HG03354 (cell line): Measurements from ENCODE around the gene PCDH10.

Source experiments
- ATAC-seq: cut with Tn5 transposase; IDR thresholded peaks from one replicate; pipeline ENCODE4 v1.9.1; 2021; ENCODE audit warnings: mild to moderate bottlenecking; ENCODE audit not compliant: unreplicated experiment, poor library complexity, severe bottlenecking

PCDH10 gene, protein sequence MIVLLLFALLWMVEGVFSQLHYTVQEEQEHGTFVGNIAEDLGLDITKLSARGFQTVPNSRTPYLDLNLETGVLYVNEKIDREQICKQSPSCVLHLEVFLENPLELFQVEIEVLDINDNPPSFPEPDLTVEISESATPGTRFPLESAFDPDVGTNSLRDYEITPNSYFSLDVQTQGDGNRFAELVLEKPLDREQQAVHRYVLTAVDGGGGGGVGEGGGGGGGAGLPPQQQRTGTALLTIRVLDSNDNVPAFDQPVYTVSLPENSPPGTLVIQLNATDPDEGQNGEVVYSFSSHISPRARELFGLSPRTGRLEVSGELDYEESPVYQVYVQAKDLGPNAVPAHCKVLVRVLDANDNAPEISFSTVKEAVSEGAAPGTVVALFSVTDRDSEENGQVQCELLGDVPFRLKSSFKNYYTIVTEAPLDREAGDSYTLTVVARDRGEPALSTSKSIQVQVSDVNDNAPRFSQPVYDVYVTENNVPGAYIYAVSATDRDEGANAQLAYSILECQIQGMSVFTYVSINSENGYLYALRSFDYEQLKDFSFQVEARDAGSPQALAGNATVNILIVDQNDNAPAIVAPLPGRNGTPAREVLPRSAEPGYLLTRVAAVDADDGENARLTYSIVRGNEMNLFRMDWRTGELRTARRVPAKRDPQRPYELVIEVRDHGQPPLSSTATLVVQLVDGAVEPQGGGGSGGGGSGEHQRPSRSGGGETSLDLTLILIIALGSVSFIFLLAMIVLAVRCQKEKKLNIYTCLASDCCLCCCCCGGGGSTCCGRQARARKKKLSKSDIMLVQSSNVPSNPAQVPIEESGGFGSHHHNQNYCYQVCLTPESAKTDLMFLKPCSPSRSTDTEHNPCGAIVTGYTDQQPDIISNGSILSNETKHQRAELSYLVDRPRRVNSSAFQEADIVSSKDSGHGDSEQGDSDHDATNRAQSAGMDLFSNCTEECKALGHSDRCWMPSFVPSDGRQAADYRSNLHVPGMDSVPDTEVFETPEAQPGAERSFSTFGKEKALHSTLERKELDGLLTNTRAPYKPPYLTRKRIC

GRCh38 chr4:133148690-133149363 is at the start of gene PCDH10:
Gene PCDH10, plus strand, starts transcription at chr4:133149294. Its CDS starts 847 bp downstream, at chr4:133150141.
- ATAC-seq: peak; percentile 75

- ATAC-seq: no peak
Observed at GRCh38 chr4:133102043-133102442, 47.1 kb upstream of the PCDH10 start.

DNA sequence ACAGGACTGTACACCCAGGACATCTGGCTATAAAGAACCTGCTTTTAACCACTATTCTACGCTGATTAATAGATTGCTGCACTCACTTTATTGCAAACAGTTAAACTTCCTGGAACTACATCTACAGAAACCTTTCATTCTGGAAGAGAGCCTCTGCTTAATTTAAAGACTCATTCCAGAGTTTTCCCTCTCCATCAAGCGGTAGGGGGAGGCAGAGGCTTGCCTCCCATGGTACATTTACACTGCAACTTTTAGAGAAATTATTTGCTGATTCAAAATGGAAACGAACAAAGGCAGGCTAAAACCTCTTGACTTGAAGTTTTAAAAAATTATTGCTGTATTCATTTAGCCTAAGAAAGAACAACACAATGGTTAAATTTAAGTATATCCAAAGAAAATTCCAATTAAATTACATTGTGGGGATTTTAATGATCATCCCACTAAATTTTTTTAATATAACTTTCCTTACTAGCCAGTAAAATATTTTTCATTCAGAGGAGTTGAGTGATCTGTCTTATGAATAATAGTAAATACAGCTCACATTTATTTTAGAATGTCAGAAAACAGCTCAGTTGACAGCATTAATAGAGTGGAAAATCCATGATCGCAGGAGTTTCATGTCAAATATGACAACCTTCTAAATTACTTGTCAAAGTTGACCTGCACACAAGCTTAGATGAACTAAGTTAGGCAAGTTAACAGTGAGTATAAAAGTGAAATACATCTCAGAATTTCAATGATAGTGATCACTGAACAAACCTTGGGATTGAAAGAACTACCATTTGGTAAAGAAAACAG is 46.3 kb upstream of the PCDH10 start:
- ATAC-seq: no peak

DNA sequence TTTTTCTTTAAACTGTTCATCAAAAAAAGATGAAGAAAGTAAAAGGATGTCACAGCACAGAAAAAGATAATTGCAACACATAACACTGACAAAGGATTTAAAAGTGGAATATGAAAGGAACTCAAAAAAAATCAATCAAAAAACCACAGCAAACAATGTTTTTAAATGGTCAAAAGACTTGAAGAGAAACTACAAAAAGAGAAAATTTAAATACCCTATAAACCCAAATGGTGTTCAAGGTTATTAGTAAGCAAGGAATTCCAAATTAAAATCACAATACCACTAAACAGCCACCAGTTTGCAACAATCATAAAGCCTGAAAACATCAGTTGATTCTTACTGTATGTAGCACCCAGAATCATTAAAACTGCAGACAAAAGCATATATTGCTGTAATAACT is 36.5 kb upstream of the PCDH10 start:
- ATAC-seq: no peak

- ATAC-seq: no peak
Observed at GRCh38 chr4:133124746-133125145, 24.3 kb upstream of the PCDH10 start.

- no peak for ATAC-seq
Observed at GRCh38 chr4:133127500-133127899, 21.6 kb upstream of the PCDH10 start.

DNA sequence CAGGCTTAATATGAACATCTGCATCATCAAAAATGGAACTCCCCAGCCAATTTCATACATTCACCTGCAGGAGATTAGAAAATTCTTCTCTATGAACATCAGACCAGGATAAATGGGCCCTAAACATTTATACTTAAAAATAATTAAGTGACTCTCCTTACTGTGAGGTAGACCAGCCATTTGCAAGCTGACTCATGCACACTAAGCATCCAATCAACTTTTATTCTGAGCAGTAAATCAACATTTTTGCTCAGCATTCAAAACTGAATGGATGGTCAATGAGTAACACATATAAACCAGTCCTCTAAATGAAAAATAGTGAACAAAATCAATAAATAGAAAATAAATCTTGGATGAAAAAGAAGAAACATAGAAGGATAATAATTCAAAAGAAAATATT is 19.9 kb upstream of the PCDH10 start:
- no peak for ATAC-seq

DNA sequence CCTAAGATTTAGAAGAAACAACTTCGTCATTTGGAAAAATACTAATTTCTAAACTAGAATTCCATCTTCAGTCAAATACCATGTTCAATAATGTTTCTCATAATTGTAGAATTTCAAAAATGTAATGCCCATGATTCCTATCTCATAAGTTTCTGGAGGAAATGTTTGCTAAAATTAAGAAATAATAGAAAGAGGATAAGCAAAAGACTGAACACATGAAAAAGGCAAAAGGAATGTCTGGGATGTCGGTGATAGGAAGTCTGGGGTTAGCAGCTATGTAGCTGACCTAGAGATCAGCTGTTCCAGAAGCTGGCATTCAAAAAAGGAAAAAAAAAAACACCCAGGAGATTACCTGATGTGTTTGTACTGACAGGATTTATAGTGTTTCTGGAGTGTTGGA is 18.9 kb upstream of the PCDH10 start:
- ATAC-seq: no peak

DNA sequence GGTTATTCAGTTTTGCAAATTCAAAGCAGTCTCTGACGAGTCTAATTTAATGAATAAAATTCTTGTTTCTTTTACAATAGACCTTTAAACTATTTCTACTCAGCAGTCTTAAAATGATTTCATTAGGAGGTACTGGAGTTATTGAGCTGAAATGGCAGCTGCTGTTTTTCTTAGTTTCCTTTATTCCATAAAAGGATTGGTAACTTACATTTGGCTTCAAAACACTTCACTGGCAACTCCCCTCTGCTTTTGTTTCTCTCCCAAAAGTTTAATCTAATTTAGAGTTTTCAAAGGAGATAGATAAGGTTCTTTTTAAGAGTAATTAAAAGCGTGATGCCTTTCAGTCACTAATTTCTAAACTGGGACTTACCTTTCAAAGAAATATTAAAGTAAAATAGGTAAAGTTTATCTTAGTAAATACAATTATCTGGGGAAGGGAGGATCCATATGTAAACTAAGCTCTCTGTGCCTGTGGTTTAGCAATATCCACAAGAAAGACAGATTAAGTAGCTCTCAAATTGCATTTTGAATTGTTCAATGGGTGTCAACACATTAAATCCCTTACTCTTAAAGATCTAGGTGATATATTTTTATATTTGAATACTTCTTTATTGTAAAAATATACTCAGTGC is 17.1 kb upstream of the PCDH10 start:
- ATAC-seq: no peak

DNA sequence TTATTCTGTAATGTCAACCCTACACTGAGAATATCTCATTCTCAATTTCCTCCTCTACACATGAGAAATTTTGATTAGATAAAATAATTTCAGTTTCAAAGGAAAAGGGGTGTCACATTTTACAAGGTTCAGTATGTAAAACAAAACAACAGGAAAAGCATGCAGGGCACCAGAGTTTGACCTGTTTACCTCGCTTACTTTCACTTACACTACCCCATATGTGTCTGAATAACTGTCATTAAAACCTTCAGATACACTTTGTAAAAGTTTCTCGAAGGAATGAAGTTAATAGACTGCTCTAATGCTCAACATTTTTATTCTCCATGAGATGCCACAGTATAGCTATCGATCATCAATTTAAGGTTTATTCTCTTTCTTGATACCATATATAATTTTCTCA is 12.3 kb upstream of the PCDH10 start:
- no peak for ATAC-seq

GRCh38 chr4:133137571-133137970 is 11.5 kb upstream of the PCDH10 start:
- ATAC-seq: no peak

- no peak for ATAC-seq
Observed at GRCh38 chr4:133143775-133144430, 5.2 kb upstream of the PCDH10 start.

GRCh38 chr4:133145241-133145640 is 3.9 kb upstream of the PCDH10 start:
- no peak for ATAC-seq

DNA sequence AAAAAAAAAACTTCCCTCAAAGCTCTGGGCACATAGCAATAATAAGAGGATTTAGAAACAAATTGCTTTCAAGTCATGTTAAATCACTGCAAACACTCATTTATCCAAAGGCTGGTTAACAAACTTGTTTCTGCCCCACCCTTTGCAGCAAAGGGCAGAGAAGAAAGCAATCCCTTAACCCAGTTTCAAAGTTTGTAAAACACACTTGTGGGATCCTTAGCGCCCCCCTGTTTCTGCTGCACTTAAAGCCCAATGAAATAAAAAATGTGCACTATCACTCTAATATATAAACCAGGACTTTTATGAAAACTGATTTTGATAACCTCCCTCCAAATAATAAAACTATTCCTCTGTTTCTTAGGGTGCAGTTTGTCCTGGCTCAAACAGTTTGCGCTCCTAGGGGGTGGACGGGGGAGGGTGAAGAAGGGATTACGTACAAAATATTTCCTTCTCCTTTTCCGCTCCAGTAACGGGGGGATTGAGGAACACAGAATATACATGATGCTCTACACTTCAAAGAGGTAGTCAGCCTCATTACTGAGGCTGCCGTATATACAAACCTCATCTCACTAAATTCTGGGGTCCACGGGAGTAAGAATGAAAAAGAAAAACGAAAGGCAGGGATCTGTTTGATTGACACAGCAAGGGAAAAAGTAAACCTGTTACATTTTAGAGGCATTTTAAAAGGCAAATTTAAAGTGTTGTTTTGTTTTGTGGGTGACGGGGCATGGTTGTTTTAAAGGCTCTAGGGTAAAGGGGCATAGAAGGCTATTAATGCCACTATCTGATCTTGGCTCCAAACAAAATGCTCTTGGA is 3.1 kb upstream of the PCDH10 start:
- ATAC-seq: no peak

GRCh38 chr4:133146574-133147241 is 2.4 kb upstream of the PCDH10 start:
- peak; percentile 59 for ATAC-seq

GRCh38 chr4:133147286-133147821 is 1.7 kb upstream of the PCDH10 start:
- no peak for ATAC-seq
